Mucosa of gallbladder (tissue), 1 donor: Measurements from ENCODE around the gene CABP4. TPM values are rescaled to one million over a fixed set of nuclear protein-coding genes. Genes with fewer than 3 reads are reported as not detected.
"Not testable (repeated sequence)": the region's sequence is repeated elsewhere in the genome, so short reads cannot be mapped to it uniquely, and the experiment has no call there.

ENCODE experiments used
- DNase-seq: peaks from one replicate; pipeline ENCODE4 v3.0.0-alpha.2; 2020; ENCODE audit warnings: low spot score
- total RNA-seq: library from RNA; stranded (reverse); gene quantifications from one replicate; pipeline ENCODE4 v1.2.1, GENCODE V29; 2021
- donor health status: DM: no; HTN: no; CAD: no.

Gene CABP4
- total RNA-seq, 1 donor from 2014 or later: 3.8 TPM

DNA sequence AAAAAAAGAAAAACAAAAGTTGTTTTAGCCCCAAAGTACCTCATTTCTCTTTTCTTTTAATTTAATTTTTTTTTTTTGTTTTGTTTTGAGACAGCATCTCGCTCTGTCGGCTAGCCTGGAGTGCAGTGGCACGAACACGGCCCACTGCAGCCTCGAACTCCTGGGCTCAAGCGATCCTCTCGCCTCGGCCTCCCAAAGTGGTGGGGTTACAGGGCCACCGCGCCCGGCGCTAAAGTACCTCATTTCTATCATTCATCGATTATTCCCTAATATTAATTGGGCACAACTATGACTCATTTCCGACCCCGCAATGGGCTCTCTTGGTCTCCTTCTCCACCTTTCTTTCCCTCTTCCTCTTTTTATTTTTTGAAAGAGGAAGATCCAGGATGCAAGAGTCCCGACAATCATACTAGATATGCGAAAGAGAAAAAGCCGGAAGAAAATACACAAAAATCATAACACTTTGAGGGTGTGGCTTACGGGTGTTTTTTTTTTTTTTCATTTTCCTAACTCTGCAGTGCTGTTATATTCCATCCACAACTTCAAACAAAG is 27.2 kb downstream of the CABP4 start:
- no peak for DNase-seq

GRCh38 chr11:67482827-67483798 is 28.0 kb downstream of the CABP4 start, which contains the start of gene AIP:
Gene AIP (plus strand): TSS chr11:67483026. CDS start chr11:67483159, 133 bp downstream.
- DNase-seq: peak; percentile 99

GRCh38 chr11:67483831-67484665 is 28.9 kb downstream of the CABP4 start:
- DNase-seq: no peak

DNA sequence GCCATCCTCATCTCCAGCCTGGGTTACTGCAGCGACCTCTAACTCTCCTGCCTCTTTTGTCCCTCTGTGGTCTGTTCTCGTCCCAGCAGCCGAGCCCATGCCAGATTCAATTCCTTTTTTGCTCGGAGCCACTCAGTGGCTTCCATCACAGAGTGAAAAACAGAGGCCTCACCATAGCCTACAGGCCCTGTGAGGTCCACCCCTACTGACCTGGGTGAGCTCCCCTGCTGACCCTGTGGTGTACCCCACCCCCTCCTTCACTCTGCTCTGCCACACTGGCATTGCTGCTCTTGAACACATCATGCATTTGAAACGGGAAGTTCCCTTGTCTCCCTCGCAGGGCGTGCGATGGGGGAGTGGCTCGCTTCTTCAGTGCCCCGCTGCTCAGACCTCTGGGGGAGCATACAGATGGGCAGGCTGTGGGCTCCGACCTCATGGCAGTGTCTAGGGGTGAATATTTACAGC is 29.7 kb downstream of the CABP4 start:
- no peak for DNase-seq

GRCh38 chr11:67485873-67486361 is 30.8 kb downstream of the CABP4 start:
- DNase-seq: not testable (repeated sequence)

GRCh38 chr11:67486481-67487195 is 31.5 kb downstream of the CABP4 start:
- no peak for DNase-seq

DNA sequence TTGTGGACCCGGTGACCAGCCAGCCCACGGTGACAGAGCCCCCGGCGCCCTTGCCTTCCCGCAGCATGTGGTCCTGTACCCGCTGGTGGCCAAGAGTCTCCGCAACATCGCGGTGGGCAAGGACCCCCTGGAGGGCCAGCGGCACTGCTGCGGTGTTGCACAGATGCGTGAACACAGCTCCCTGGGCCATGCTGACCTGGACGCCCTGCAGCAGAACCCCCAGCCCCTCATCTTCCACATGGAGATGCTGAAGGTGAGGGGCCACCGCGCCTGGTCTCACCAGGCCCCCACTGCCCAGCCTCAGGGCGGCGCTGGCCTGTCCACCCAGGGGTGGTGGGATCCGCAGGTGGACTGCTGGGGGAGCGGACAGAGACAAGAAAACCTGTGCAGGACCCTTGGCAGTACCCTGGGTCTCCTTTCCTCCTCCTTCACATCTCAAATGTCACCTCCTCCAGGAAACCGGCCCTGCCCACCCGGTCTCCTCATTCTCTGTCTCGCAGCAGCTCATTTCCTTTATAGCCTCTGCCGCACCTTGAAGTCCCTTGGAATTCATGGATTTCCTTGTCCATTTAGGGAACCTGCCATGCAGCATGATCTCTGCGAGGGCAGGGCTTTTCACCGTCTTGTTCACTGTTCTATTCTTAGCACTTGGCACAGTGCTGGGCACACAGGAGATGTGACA is 34.2 kb downstream of the CABP4 start:
- DNase-seq: no peak

DNA sequence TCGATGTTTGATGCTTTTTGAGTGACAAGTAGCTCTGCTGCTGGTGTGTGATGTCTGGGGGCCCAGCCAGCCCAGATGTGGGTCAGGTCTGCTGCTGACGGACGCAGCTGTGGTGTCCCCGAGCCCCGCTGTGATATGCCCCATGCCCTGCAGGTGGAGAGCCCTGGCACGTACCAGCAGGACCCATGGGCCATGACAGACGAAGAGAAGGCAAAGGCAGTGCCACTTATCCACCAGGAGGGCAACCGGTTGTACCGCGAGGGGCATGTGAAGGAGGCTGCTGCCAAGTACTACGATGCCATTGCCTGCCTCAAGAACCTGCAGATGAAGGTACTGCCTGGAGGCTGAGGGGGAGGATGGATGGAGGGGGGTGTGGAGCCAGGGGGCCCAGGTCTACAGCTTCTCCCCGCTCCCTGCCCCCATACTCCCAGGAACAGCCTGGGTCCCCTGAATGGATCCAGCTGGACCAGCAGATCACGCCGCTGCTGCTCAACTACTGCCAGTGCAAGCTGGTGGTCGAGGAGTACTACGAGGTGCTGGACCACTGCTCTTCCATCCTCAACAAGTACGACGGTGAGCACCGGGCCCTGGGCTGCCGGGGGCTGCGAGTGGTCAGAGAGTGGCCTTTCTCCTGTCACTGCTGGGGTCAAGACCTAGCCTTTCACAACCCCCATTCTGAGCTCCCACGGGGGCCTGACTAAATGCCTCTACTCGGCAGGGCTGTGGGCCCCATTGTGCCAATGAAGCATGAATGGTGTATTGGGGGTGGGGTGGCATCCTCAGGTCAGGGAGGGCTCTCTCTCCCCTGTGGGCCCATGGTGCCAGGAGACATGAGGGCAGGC is 35.0 kb downstream of the CABP4 start:
- DNase-seq: no peak

DNA sequence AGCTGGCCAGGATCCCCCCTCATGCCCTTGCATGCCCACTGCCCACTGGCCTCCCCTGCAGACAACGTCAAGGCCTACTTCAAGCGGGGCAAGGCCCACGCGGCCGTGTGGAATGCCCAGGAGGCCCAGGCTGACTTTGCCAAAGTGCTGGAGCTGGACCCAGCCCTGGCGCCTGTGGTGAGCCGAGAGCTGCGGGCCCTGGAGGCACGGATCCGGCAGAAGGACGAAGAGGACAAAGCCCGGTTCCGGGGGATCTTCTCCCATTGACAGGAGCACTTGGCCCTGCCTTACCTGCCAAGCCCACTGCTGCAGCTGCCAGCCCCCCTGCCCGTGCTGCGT is 35.5 kb downstream of the CABP4 start:
- no peak for DNase-seq

DNA sequence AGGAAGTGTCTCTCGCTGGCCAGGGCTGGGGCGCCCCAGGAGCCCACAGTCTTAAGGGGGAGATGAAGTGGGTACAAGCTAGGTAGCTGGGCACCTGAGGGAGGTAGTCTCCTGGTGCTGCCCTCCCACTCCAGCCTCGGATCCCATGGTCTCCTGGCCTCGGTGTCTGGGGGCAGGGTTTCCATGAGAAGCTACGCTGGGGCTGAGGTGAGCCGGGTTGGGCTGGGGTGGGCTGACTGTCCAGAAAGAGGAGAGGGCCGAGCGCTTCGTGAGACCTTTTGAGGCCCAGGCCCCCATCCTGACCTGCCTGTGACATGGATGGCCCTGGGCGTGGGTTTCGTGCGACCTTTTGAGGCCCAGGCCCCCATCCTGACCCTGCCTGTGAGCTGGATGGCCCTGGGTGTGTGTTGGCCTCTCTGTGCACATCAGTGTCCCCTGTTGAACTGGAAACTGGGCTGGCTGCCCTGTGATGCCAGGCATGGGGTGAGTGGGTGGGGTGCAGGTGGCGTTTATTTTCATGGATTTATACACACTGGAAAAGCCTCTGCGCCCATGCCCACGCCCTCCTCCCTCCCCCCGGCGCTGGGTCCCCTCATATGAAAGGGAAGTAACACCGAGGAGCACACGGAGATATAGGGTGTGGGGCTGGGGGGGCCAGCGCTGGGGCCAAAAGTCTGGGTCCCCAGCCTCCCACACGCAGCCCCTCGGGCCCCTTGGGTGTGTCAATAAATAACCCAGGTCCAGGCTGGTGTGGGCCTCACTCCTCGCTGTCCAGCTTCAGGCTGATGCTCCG is 36.3 kb downstream of the CABP4 start:
- no peak for DNase-seq

GRCh38 chr11:67492069-67492727 is 37.0 kb downstream of the CABP4 start:
- no peak for DNase-seq

- DNase-seq: no peak
Observed at GRCh38 chr11:67492801-67493547, 37.8 kb downstream of the CABP4 start.

DNA sequence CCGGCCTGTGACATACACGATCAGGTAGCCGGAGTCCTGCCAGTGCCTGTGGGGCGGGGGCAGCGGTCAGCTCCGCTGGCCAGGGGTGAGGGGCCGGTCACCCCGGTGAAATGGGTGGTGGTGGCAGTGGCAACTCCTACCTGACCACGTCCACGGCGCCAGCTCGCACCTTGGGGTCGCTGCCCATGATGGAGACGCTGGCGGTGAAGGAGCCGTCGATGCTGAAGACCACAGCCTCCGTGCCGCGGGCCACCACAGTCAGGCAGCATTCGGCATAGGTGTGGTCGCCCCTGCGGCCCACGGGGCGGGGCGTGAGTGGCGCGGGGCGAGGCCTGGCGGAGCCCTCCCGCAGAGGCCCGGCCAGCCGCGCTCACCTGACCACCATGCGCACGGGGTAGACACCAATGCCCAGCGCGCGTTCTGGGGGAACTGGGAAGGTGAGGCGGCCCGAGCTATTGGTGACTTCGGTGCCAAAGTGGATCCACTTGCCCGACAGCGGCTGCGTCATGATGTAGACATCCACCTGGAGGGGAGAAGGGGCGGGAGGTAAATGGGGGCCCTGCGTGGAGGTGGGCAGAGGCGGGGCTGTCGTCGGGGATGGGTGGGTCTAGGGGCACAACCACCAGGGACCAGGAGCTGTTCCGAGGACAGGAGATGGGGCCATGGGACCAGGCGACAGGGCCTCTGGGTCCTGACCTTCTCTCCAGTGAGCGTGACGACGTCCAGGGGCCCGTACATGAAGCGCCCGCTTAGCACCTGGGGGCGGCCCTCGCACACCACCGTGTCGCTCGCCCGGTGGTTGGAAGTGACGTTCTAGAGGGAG is 38.6 kb downstream of the CABP4 start:
- DNase-seq: no peak

DNA sequence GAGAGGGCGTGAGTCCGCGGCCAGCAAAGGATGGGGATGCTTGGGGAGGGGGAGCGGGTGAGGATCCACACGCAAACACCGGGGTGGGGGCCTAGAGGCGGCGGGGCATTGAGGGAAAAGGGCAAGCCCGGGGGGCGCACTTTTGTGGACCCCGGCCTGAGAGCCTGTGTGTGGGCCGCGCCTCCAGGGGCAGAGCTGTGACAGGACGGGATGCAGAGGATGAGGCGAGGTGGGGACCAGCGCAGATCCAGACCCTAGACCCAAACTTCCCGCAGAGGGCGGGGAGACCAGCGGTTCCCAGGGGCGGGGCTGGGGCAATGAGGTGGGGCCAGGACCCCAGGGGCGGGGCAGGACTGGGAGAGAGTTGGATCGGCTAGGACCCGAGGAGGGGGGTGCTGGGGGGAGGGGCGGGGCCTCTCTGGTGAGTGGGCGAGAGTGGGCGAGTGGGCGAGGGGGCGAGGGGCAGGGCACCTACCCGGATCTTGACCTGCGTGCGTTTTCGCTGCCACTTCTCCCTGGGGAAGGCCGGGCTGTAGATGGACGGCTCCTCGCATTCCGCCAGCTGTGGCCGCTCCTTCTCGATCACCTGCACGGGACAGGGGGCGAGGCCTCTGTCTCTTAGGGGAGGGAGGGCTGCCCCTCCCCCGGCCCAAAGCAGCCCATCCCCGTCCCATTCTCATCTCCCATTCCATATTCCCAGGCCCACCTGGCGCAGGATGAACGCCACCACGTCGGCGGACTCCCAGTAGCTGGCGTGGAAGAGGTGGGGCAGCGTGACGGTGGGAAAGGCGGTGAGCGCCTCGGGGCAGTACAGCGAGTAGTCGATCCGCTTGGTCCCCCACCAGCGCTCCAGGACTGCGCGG is 39.4 kb downstream of the CABP4 start:
- DNase-seq: no peak

GRCh38 chr11:67495234-67496005 is 40.3 kb downstream of the CABP4 start:
- no peak for DNase-seq
